ENCODE data around the gene STAG1.
"Not testable (repeated sequence)": the region's sequence is repeated elsewhere in the genome, so short reads cannot be mapped to it uniquely, and the experiment has no call there.

STAG1 gene

DNA sequence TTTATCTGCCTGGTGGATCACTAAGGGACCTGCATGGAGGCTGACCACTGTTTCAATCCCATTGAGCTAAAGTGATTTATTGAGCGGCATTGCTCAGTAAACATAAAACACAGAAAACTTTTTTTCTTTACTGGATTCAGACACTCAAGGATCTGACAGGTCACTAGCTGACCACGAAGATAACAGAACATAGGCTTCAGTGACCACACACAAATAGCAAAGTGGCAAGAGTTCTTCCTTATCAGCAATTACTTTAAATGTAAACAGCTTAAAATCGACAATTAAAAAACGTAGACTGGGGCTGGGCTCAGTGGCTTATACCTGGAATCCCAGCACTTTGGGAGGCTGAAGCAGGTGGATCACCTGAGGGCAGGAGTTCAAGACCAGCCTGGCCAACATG is 48.7 kb downstream of the STAG1 start:
- DNase-seq (ENCODE audit: low spot score), result no peak

DNA sequence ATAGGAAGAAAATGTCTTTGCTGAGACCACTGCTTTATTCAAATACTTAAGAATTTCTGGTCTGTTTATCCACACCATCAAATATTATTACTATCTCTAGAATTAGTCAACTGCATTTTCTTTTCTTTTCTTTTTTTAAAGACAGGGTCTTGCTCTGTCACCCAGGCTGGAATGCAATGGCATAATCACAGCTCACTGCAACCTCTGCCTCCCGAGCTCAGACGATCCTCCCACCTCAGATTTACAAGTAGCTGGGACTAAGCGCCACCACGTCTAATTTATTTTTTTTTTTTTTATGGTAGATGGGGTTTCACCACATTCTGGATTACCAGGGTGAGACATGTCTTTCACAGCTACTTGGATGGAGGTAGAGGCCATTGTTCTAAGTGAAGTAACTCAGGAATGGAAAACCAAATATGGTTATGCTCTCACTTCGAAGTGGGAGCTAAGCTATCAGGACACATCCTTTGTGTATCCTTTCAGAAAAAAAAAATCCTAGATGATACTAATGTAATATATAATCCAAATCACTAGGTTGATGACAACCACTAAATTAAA is 52.8 kb downstream of the STAG1 start:
- no peak for DNase-seq (ENCODE audit: low spot score)

DNA sequence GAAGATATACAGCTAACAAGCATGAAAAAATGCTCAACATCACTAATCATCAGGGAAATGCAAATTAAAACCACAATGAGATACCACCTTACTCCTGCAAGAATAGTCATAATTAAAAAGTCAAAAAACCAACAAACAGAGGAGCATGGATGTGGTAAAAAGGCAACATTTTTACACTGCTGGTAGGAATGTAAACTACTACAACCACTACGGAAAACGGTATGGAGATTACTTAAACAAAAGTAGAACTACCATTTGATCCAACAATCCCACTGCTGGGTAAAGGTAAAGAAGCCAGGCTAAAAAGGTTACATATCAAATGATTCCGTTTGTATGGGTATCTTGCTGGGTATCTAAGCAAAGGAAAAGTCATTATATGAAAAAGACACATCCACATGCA is 53.8 kb downstream of the STAG1 start:
- DNase-seq (ENCODE audit: low spot score), result no peak

DNA sequence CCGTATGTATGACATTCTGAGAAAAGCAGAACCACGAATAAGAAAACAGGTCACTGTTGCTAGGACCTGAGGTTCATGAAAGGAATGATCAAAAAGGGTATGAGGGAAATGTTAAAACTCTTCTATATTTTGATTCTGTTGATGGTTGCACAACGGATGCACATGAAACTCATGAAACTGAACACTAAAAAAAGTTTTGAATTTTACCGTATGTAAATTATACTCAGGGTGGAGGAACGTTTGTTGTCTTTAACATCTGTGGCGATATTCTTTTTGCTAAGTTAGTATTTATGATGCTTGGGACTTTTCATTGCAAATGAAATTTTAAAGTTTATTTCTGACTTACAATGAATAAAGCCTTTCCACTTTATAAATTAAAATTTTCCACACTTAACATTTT is 55.4 kb downstream of the STAG1 start:
- no peak for DNase-seq (ENCODE audit: low spot score)

DNA sequence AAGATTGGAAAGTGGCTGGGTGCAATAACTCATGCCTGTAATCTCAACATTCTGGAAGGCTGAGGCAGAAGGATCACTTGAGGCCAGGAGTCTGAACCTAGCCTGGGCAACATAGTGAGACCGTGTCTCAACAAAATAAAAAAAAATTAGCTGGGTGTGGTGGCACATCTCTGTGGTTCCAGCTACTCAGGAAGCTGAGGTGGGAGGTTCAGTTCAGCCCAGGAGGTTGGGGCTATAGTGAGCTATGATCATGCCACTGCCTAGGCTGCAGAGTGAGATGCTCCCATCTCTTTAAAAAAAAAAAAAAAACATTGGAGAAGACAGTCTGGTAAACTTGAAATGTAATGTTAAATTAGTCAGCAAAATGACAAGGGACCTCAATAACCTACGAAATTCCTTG is 57.9 kb downstream of the STAG1 start:
- no peak for DNase-seq (ENCODE audit: low spot score)

DNA sequence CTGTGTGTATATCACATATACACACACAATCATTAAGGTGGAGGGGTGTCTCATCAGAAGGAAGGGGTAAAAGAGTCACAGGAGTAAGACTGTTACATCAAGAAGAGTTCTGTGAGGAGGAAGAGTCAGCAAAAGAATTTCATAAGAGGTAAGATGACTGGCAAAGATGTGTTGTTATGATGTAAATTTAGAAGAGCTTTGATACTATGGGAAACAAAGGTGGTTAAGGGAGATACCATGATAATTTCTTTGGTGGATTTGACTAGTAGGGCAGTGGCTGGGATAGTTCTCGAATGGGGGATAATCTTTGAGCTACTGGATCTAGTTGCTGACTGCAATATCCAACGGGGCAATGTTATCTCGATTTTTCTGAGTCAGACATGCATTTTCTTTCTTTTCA is 61.6 kb downstream of the STAG1 start:
- no peak for DNase-seq (ENCODE audit: low spot score)

DNA sequence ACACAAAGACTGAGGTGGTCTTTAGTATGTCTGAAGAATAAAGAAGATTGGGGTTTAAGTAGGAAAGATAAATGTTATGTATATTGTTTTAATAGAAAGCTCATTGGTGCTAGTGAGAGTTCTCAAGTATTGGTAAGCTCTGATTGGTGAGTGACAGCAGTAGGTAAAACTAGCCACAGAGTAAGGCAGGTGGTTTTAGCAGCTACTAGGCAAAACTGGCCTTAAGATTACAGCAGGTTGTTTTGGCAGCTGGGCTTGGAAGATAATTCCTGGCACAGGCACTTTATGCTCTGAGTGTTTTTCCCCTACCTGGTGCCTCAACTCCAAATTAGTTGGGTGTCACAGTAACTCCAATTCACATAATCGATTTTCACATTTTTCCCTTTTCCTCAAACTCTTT is 66.3 kb downstream of the STAG1 start:
- DNase-seq (ENCODE audit: low spot score), result no peak

DNA sequence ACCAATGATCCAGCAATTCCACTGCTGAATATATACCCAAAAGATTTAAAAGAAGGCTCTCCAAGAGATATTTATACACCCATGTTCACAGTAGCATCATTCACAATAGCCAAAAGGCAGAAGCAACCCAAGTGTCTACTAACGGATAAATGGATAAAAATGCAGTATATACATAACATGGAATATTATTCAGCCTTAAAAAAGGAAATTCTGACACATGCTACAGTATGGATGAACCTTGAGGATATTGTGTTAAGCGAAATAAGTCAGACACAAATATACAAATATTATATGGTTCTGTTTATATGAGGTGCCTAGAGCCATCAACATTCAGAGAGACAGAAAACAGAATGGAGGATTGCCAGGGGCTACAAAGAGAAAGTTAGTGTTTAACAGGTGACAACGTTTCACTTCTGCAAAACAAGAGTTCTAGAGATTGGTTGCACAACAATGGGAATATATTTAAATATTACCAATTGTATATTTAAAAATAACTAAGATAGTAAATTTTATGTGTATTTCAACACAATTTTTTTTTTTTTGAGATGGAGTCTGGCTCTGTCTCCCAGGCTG is 69.4 kb downstream of the STAG1 start:
- DNase-seq (ENCODE audit: low spot score), result no peak

DNA sequence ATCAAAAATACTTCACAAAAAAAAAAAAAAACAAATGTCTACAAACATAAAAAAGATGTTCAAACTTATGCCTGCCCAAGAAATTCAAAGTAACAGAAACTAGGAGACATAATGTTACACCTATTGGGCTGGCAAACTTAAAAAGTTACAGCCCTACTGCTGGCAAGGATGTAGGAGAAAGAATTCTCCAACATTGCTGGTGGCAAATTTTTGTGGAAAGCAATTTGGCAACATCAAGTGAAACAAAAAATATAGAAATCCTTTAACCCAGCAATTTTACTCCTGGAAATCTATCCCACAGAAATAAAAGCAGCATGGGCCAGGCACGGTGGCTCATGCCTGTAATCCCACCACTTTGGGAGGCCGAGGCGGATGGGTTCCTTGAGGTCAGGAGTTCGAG is 73.2 kb downstream of the STAG1 start:
- no peak for DNase-seq (ENCODE audit: low spot score)

DNA sequence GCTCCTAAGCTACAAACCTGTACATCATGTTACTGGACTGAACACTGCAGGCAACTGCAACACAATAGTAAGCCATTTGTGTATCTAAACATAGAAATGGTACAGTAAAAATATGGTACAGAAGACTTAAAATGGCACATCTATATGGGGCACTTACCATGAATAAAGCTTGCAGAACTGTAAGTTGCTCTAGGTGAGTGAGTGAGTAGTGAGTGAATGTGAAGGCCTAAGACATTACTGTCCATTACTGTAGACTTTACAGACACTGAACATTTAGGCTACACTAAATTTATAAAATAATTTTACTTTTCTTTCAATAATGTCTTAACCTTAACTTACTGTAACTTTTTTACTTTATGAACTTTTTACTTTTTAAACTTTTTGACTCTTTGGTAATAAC is 76.2 kb downstream of the STAG1 start:
- no peak for DNase-seq (ENCODE audit: low spot score)

DNA sequence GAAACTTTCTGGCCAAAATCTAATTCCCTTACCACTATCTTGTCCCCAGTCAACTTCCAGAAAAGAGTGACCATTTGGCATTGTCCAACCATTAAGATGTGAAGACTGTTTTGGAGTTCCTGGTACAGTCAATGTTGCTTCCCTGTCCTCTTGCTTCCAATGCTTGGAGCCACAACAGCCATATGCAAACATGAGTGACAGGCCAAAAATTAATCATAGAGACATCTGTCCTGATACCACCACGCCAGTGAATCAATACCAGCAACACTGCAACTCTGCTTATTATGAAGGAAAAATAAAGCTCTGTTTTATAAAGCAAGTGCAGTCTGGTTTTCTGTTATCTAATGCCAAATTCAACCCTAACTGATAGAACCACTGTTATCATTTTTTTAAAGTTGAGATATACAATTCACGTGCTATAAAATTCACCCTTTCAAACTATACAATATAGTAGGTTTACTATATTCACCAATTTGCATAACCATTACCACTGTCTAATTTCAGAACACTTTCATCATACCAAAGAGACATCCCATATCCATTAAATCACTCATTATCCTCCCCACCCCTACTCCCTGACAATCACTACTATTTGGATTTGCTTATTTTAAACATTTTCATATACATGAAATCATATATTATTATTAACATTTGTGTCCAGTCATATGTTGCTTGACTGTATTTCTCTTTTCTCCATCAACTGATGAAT is 76.9 kb downstream of the STAG1 start:
- no peak for DNase-seq (ENCODE audit: low spot score)

DNA sequence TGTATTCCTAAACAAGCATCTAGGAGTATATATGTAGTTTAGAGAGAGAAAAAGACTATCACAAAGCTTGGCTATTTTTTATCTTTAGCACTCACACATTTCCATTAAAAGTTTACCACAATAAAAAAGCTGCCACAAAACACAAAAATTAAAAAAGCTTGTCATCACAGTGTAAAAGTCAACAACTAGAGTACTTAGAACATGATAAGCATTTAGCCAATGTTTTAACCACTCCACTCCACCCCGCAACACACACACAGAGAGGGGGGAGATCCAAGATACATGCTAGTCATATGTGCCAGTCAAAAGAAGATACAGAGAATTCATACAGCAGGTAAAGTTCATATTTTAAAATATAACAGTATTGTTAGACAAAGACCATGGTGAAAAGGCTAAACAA is 79.7 kb downstream of the STAG1 start:
- DNase-seq (ENCODE audit: low spot score), result no peak

DNA sequence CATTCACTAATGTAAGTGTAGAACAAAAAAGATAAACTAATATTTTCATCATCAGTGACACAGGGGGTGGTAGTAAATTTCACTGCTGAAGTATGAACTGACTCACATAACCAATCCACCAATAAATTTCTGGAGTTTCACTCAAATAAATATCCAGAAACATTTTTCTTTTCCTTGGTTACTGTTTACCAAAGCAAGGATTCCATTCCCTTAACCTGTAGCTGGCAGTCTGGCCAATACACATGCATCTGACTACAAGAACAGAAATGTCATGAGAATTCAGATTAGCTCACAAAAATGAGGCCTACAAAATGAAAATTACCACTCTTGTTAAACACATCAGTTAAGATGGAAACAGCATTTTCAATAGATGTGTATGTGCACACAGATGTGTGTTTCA is 80.3 kb downstream of the STAG1 start:
- DNase-seq (ENCODE audit: low spot score), result no peak

DNA sequence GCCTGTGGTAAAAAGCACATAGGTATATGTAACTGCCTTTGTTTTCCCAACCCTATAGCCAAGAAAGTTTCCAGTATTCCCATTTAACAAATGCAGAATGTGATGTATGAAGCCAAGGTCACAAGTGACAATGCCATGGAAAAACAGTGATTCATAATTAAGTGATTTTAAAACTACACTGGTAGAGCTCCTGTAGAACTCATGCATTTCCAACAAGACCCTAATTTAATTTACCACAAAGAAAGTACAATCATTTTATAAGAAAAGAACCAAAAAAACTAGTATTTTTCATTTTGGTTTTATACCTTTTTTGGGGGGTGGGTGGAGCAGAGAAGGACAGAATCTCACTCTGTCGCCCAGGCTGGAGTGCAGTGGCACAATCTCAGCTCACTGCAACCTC is 82.0 kb downstream of the STAG1 start:
- no peak for DNase-seq (ENCODE audit: low spot score)

DNA sequence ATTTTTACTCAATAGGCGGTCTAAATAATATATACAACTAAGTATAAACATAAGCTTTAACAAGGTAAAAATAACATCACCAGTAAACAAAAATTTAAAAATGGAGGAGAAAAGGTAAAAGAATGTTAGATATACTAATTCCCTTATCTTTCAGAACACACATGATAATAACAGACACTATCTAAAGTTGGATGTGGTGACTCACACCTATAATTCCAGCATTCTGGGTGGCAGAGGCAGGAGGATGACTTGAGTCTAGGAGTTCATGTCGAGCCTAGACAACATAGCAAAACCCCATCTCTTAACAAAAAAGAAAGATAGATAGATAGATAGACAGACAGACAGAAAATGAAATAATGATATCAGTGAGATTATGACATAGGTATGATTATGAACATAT is 85.1 kb downstream of the STAG1 start:
- DNase-seq (ENCODE audit: low spot score), result no peak

DNA sequence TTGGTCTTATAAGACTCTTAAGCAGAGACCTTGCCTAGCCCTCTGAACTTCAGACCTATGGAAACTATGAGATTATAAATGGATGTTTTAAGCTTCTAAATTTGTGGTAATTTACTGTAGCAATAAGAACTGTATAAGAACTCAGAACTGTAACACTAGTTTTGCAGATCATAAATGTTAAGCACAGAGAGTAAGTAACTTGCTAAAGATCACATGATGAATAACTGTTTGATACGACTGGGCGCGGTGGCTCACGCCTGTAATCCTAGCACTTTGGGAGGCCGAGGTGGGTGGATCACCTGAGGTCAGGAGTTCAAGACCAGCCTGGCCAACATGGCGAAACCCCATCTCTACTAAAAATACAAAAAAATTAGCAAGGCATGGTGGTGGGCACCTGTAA is 85.9 kb downstream of the STAG1 start:
- not testable (repeated sequence) for DNase-seq (ENCODE audit: low spot score)

DNA sequence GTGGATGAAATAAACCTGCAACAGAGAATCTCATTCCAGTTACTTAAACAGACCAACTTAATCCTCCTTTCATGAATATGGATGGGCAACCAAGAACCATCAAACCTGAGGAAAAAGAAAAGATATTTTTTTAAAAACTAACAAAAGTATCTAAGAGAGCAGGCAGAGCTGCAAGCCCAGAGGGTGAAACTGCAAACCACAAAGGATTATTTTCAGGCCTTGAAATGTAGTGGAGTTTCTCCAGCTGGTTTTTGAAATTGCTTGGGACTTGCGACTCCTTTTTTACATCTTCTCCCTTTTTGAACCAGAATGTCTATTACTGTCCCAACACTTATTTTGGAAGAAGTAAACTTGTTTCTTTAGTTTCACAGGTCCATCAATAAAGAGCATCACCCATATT is 87.4 kb downstream of the STAG1 start:
- no peak for DNase-seq (ENCODE audit: low spot score)

DNA sequence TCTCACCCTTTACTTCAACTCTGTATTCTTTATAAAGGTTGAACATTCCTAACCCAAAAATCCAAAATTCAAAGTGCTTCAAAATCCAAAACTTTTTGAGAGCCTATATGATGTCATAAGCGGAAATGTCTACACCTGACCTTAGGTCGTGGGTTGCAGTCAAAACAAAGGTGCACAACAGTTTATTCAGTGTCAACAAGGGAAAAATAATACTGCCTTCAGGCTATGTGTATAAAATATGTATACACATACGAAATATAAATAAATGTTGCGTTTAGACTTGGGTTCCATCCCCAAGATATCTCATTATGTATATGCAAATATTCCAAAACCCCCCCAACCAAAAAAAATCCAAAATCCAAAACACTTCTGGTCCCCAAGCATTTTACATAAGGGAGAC is 90.9 kb downstream of the STAG1 start:
- no peak for DNase-seq (ENCODE audit: low spot score)

DNA sequence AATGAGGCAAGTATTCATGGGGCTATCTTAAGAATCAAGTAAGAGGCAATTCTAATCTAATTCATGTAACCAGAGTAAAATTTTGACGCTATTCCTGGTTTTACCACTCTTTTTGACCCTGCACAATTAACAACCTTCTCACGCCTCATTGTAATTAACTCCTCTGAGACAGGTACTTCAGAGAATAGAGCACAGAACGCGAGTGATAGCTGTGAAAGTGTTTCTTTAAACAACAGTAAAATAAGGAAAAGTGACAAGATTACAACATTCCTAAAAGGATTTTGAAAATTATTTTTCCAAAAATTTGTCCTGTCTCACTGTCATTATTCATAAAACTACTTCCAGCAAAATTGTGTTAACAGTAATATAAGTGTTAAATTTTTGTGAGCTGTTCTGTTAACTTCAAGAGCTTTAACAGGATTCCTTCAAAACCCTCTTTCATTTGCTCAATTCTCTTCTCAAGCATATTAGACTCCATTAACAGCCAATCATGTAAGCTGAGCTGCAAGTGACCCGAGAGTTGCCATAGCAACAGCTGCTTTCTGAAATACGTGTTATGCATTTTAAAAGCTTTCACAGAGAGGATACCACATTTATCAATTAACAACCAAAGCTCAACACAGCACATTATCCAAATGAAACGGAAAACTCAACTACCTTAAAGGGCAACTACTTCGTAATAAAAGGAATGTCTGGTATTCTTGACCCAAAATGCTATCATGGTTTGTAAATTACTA is 93.1 kb downstream of the STAG1 start:
- DNase-seq (ENCODE audit: low spot score), result no peak

DNA sequence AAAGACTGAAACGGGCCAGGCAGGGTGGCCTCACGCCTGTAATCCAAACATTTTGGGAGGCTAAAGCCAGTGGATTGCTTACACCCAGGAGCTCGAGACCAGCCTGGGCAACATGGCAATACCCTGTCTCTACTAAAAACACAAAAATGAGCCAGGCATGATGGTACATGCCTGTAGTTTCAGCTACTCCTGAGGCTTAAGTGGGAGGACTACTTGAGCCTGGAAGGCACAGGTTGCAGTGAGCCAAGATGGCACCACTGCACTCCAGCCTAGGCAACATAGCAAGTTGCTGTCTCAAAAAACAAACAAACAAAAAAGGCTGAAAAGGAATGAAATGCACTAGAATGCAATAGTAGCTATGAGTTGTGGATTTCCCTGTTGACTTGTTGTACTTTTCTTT is 94.7 kb downstream of the STAG1 start:
- DNase-seq (ENCODE audit: low spot score), result no peak

DNA sequence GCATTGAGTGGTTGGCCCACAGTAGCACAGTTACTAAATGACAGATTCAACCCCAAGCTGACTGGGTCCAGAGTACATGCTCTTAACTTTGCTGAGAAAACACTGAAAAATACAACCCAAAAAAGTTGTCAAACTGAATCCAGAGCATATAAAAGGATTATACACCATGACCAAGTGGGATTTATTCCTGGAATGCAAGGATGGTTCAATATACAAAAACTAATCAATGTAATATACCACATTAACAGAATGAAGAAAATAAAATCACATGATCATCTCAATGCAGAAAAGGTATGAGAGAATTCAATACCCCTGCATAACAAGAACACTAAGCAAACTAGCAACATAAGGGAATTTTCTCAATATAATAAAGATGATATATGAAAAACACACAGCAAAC is 98.5 kb downstream of the STAG1 start:
- DNase-seq (ENCODE audit: low spot score), result no peak

DNA sequence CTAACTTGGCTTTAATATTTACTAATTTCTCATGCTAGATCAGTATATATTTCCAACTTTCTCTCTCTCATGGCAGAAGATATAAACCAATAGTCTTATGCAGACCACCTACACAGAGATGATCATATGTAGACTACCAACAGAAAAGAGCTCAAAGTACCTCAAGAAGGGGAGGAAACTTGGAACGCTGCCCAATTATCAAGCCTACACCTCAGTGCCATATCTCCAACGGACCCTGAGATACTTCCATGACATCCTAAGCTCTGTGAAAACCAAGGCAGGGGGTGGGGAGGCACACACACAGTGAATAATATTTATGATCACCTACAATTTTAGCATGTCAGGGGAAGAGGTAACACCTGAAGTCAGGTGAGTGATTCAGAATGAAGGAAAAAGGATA is 100.6 kb downstream of the STAG1 start:
- DNase-seq (ENCODE audit: low spot score), result no peak

DNA sequence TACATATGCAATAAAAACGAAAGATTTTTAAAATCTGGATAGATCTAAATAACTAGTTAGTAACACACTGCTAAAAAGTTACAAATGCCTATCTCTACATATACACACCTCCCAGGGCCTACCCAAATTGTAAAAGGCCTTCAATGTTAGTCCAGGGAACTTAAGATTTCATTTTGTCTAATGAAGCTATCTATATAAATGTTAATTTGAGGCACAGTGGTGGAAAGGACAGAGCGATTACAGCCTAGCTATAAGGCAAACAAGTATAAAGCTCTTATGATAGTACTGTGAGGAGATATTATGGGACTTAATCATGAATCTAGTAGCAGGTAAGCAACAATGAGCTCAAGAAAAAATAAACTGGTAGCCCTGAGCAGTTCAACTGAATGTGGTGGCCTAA is 101.7 kb downstream of the STAG1 start:
- DNase-seq (ENCODE audit: low spot score), result no peak
